ENCODE results near the gene PTPRD.

Gene PTPRD

GRCh38 chr9:8265281-8265680 lies 2347.5 kb downstream of the PTPRD start:
- no peak for DNase-seq
